Amygdala (tissue), 56 donors: ENCODE measurements around the gene SH3BP2.
"Not testable (repeated sequence)": the region's sequence is repeated elsewhere in the genome, so short reads cannot be mapped to it uniquely, and the experiment has no call there.

ENCODE experiments used
- DNase-seq, 56 donors: peaks; one replicate each; lab custom pipeline; 2025; lab: John Stamatoyannopoulos, UW

The SH3BP2 gene

DNA sequence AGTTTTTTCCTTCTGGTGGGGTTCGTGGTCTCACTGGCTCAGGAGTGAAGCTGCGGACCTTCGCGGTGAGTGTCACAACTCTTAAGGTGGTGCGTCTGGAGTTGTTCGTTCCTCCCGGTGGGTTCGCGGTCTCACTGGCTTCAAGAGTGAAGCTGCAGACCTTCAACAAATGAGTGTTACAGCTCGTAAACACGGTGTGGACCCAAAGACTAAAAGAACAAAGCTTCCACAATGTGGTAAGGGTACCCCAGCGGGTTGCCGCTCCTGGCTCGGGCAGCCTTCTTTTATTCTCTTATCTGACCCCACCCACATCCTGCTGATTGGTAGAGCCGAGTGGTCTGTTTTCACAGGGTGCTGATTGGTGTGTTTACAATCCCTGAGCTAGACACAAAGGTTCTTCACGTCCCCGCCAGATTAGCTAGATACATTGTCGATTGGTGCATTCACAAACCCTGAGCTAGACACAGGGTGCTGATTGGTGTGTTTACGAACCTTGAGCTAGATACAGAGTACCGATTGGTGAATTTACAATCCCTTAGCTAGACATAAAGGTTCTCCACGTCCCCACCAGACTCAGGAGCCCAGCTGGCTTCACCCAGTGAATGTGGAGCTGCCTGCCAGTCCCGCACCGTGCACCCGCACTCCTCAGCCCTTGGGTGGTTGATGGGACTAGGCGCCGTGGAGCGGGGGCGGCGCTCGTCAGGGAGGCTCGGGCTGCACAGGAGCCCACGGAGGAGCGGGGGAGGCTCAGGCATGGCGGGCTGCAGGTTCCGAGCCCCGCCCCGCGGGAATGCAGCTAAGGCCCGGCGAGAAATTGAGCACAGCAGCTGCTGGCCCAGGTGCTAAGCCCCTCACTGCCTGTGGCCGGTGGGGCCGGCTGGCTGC lies 30.2 kb upstream of the SH3BP2 start:
- not testable (repeated sequence) for DNase-seq

GRCh38 chr4:2763511-2763967 lies 29.3 kb upstream of the SH3BP2 start:
- DNase-seq, result no peak

GRCh38 chr4:2765832-2766526 lies 26.9 kb upstream of the SH3BP2 start:
- DNase-seq, result no peak

DNA sequence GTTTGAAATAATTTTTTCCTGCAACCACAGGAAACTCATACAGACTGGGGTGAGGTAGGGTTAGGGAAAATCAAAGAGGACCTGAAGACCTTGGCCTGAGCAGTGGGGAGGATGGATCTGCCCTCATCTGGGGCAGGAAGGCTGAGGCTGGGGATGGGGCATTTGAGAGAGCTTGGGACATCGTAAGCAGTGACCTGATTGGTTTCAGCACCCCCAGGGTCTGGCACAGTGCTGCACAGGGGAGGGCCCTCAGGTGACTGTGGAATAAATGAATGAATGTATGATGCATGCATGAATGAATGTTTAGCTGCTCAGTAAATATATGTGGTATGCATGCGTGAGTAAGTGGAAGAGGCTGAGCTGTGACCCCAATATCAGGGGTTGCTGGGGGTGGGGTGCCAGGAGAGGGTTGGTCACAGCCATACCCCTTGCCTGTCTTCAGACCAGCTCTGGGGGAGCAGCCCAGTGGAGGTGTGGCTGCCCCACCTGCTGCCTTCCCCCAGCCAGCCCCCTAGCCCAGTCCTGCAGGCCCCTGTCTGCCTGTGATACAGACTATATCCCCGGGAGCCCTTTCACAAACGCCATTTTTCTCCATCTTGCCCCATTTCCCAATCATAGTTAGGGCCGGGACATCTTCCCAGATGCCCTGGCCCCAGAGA lies 25.7 kb upstream of the SH3BP2 start:
- DNase-seq, result no peak

DNA sequence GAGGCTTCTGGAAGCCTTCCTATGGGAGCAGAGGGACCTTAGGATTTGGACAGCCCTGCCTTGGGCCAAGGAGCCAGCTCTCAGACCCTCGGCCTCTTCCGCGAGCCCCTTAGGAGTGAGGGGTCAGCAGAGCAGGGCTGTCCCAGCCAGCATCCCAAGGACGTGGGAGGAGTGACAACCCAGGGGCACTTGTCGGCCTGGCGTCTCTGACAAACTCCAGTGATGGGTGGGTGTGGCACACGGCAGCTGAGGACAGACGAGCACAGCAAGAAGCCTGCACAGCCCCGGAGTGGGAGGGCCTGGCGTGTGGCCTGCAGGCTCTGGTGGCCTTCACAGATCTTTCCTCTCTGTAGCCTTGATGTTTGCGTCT lies 25.2 kb upstream of the SH3BP2 start:
- DNase-seq, result no peak

DNA sequence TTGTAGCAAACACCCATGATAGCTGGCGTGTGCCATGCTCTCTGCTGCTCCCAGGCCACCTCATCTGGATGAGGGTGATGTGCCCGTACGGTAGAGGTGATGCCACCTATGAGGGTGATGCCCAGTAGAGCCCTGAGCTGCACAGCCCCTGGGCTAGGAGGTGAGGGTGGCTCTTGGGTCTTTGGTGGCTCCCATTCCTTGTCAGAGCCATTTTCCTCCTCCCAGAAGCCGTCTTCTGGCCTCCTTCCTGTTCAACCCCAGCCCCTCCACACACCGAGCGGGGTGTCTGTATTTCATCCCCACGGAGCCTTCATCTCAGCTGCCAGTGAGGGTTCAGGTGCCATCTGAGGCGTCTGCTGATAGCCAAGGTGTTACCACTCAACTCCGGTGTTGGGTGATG lies 24.8 kb upstream of the SH3BP2 start:
- DNase-seq, result no peak

GRCh38 chr4:2768921-2769336 lies 24.0 kb upstream of the SH3BP2 start:
- DNase-seq, result no peak

DNA sequence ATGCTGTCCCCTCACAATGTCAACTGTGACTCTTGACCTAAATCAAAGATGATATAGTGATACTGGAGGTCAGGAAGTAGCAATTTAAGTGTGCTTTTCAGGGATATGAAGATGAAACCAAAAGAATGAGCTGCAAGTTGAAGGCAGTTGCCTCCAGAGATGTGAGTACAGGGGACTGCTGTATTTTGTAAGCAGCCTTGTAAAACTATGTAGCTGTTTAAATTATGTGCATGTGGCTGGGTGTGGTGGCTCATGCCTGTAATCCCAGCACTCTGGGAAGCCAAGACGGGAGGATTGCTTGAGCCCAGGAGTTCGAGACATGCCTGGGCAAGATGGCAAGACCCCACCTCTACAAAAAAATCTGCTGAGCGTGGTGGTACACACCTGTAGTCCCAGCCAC lies 21.6 kb upstream of the SH3BP2 start:
- no peak for DNase-seq

GRCh38 chr4:2780643-2781042 lies 12.2 kb upstream of the SH3BP2 start:
- DNase-seq, result not testable (repeated sequence)

GRCh38 chr4:2781911-2782310 lies 11.0 kb upstream of the SH3BP2 start:
- no peak for DNase-seq

GRCh38 chr4:2783790-2784189 lies 9.1 kb upstream of the SH3BP2 start:
- DNase-seq, result no peak

DNA sequence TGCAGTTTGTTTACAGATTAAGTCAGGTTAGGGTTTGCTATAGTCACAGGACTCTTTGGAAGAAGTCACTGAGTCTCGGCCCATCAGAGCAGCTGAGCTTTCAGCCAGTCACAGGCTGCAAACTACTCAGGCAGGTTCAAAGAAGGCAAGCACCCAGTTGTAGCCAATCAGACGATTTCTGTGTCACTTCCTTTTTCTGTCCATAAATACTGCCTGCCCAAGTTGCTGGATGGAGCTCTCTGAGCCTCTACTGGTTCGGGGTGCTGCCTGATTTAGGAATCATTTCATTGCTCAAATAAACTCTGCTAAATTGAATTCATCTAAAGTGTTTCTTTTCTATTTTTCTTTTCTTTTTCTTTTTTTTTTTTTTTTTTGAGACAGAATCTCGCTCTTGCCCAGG lies 7.3 kb upstream of the SH3BP2 start:
- DNase-seq, result no peak

- no peak for DNase-seq
These were observed 6.7 kb upstream of the SH3BP2 start for GRCh38 chr4:2786152-2786671.

- DNase-seq, result no peak
These were observed 6.1 kb upstream of the SH3BP2 start for GRCh38 chr4:2786794-2787229.

GRCh38 chr4:2787230-2788100 lies 5.4 kb upstream of the SH3BP2 start:
- DNase-seq, result peak in 1 of 56 donors; percentile 51

GRCh38 chr4:2788101-2788500 lies 4.8 kb upstream of the SH3BP2 start:
- no peak for DNase-seq

- peak in 19 of 56 donors; percentile 26 to 81 (median 52) for DNase-seq
These were observed 4.3 kb upstream of the SH3BP2 start for GRCh38 chr4:2788532-2789103.

GRCh38 chr4:2789351-2789750 lies 3.5 kb upstream of the SH3BP2 start:
- no peak for DNase-seq

GRCh38 chr4:2789793-2790582 lies 2.9 kb upstream of the SH3BP2 start:
- no peak for DNase-seq
